IPS-18a (cell line): Measurements from ENCODE around the gene NGLY1.

Experiments used
- H3K27ac ChIP-seq: one replicate; pipeline ENCODE4 v1.5.1; 2013; ENCODE audit warnings: low read length
- H3K27me3 ChIP-seq: one replicate; pipeline ENCODE4 v1.6.1; 2013; ENCODE audit warnings: mild to moderate bottlenecking, low read length; ENCODE audit not compliant: control insufficient read depth, insufficient read depth
- H3K36me3 ChIP-seq: one replicate; pipeline ENCODE4 v1.6.1; 2013; ENCODE audit warnings: low read depth, low read length; ENCODE audit not compliant: control insufficient read depth
- H3K4me1 ChIP-seq: one replicate; pipeline ENCODE4 v1.6.1; 2013; ENCODE audit warnings: low read depth, low read length; ENCODE audit not compliant: control insufficient read depth
- H3K4me3 ChIP-seq: one replicate; pipeline ENCODE4 v1.5.1; 2013; ENCODE audit warnings: low read length
- H3K9ac ChIP-seq: one replicate; pipeline ENCODE4 v1.6.1; 2013; ENCODE audit warnings: mild to moderate bottlenecking, low read length, moderate library complexity
- H3K9me3 ChIP-seq: one replicate; pipeline ENCODE4 v1.6.1; 2013; ENCODE audit warnings: low read depth, low read length; ENCODE audit not compliant: control insufficient read depth

NGLY1 gene

DNA sequence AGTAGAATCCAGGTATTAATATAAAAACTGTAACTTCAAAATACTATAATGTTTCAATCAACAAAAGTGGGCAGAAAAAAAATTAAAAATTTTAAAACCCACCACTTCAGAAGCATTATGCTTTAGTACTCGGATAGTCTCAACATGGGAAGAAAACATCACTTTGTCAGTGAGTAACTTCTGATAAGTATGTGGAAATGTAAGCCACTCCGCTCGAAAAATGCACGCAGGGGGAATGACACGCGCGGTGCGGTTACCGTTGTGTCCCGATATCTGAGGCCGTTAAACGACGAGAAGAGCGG, 656 bp downstream of the NGLY1 start:
- no peaks in the 10 kb centered on the region for H3K9me3 ChIP-seq
- peak overlapping the region; percentile 87 for H3K4me3 ChIP-seq
- H3K4me1 ChIP-seq: peaks cover 8% of the 10 kb centered on the region
- peak overlapping the region; percentile 72 for H3K9ac ChIP-seq
- peaks cover 8% of the 10 kb centered on the region for H3K36me3 ChIP-seq
- peaks cover 10% of the 10 kb centered on the region for H3K27me3 ChIP-seq
- no peak overlapping the region for H3K27ac ChIP-seq

DNA sequence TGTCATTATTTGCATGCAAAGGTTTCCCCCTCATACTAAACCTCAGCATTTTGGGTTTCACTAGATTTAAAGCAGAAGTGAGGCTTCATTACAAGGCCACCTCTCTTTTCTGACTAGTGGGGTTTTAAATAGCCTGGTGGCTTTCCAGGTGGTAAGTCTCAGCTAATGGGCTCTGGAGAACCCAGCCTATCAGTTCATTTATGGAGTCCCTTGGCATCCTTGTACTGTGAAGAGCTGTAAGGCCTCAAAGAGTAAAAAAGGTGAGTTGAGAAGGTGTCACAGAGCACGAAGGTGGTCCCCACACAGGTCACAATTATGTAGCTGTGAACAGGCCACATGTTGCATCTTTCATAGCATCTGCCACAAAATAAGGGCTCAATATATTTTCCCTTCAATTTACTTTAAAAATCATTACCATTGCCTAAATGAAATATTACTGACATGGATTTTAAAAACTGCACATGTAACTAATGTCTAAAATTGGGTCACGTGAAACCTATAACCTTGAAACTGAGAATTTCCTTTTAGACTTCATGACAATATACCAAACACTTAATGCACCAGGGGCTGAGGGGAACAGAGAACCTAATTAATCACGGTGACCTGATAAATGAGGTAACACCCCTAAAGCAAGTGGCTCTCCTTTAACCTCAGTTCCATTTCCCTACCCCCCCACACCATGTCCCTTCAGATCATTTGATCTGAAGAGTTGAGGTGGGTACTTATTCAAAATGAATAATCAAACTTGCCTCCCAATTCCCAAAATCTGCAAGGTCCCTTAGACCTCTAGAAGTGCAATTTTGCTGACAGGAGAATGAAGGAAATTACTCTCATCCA, 1.3 kb downstream of the NGLY1 start:
- no peak overlapping the region for H3K27ac ChIP-seq
- peak overlapping the region; percentile 87 for H3K4me3 ChIP-seq
- H3K36me3 ChIP-seq: peaks cover 12% of the 10 kb centered on the region
- no peaks in the 10 kb centered on the region for H3K9me3 ChIP-seq
- peaks cover 8% of the 10 kb centered on the region for H3K4me1 ChIP-seq
- H3K27me3 ChIP-seq: peaks cover 10% of the 10 kb centered on the region
- H3K9ac ChIP-seq: peak overlapping the region; percentile 72

DNA sequence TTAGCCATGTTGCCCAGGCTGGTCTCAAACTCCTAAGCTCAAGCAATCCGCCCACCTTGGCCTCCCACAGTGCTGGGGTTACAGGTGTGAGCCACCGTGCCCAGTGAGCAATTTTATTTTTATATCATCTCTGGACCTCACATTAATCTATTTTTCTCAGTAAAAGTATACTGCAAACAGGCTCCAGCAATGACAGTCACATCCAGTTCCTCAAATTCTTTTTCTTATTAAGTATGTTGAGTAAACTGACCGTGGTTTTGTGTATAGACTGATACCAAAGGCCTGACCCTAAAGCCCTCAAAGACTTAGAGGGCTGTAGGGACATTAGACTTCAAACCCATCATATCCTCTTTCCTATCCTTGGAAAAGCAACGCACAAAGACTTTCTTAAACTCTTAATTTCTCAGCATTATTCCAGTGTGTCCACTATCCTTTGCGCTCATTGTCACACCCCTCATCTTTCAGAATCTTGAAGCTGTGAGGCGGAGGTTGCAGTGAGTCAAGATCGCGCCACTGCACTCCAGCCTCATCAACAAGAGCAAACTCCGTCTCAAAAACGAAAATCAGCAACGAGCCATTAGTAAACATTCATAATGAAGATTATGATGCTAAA, 2.0 kb downstream of the NGLY1 start:
- Histone ChIP-seq H3K4me1 (peaks cover 8% of the 10 kb centered on the region), H3K27ac (no peak overlapping the region), H3K27me3 (peaks cover 10% of the 10 kb centered on the region), H3K36me3 (peaks cover 16% of the 10 kb centered on the region), H3K9me3 (no peaks in the 10 kb centered on the region), H3K4me3 (no peak overlapping the region), H3K9ac (no peak overlapping the region)

DNA sequence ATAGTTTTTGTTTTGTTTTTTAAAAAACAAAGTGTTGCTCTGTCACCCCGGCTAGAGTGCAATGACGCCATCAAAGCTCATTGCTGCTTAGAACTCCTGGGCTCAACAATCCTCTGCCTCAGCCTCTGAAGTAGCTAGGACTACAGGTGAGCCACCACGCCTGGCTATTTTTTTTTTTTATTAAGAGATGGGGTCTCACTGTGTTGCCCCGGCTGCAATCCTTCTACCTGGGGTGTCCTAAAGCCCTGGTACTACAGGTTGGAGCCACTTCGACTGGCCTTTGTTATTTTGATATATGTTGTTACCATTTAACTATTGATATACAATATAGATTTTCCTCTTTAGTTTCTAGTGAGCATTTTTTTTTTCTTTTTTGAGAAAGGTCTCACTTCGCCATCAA, 2.6 kb downstream of the NGLY1 start:
- Histone ChIP-seq H3K27ac (no peak overlapping the region), H3K36me3 (peaks cover 20% of the 10 kb centered on the region), H3K4me1 (peaks cover 8% of the 10 kb centered on the region), H3K4me3 (no peak overlapping the region), H3K27me3 (peaks cover 10% of the 10 kb centered on the region), H3K9me3 (no peaks in the 10 kb centered on the region), H3K9ac (no peak overlapping the region)

DNA sequence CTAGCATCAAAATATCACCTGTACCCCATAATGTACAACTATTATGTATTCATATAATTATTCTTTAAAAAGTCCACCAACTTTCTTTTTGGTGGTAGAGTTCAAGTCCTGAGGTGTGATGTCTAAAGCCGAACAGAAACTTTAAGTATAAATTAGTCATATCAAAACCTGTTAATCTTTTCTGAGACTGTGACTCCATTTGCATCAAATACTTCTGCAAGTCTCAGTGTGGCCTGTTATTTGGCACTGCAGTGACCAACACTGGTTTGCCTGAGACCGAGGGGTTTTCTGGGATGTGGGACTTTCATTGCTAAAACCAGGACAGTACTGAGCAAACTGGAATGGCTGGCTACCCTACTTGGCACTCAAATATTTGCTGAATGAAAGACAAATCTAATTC, 7.3 kb downstream of the NGLY1 start:
- Histone ChIP-seq H3K36me3 (peaks cover 24% of the 10 kb centered on the region), H3K27me3 (no peaks in the 10 kb centered on the region), H3K27ac (no peak overlapping the region), H3K9ac (no peak overlapping the region), H3K9me3 (no peaks in the 10 kb centered on the region), H3K4me1 (no peaks in the 10 kb centered on the region), H3K4me3 (no peak overlapping the region)

DNA sequence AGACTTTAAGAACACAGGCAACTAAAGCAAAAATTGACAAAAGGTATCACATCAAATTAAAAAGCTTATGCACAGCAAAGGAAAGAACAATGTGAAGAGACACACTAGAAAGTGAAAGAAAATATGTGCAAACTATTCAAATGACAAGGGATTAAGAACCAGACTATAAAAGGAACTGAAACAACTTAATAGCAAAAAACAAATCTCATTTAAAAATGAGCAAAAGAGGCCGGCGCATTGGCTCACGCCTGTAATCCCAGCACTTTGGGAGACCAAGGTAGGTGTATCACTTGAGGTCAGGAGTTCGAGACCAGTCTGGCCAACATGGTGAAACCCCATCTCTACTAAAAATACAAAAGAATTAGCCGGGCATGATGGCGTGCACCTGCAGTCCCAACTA, 14.4 kb downstream of the NGLY1 start:
- Histone ChIP-seq H3K27me3 (no peaks in the 10 kb centered on the region), H3K9me3 (no peaks in the 10 kb centered on the region), H3K4me3 (no peak overlapping the region), H3K4me1 (no peaks in the 10 kb centered on the region), H3K36me3 (peaks cover 3% of the 10 kb centered on the region), H3K9ac (no peak overlapping the region), H3K27ac (no peak overlapping the region)

GRCh38 chr3:25751725-25752124, 31.5 kb downstream of the NGLY1 start:
- H3K4me3 ChIP-seq: no peak overlapping the region
- no peak overlapping the region for H3K27ac ChIP-seq
- no peaks in the 10 kb centered on the region for H3K9me3 ChIP-seq
- H3K9ac ChIP-seq: no peak overlapping the region
- H3K36me3 ChIP-seq: peaks cover 18% of the 10 kb centered on the region
- H3K27me3 ChIP-seq: no peaks in the 10 kb centered on the region
- peaks cover 13% of the 10 kb centered on the region for H3K4me1 ChIP-seq

DNA sequence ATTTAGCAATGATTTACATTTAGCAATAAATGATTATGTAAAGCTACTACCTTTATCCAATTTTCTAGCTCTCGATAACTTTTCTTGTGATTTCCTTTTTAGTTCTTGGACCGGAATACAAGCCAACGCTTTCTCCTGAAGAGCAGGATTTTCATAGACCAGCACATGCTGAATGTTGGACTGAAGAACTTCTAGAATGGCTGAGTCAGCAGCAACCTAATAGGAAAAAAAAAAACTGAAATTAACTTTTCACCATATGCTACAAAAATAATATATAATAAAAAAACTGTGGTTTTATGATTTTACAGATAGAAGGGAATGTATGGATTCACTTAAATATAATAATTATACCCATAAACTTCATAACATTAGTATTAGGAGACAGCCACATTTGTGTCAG, 32.2 kb downstream of the NGLY1 start:
- Histone ChIP-seq H3K9ac (no peak overlapping the region), H3K4me3 (no peak overlapping the region), H3K4me1 (peaks cover 13% of the 10 kb centered on the region), H3K36me3 (peaks cover 18% of the 10 kb centered on the region), H3K9me3 (no peaks in the 10 kb centered on the region), H3K27ac (no peak overlapping the region), H3K27me3 (no peaks in the 10 kb centered on the region)

DNA sequence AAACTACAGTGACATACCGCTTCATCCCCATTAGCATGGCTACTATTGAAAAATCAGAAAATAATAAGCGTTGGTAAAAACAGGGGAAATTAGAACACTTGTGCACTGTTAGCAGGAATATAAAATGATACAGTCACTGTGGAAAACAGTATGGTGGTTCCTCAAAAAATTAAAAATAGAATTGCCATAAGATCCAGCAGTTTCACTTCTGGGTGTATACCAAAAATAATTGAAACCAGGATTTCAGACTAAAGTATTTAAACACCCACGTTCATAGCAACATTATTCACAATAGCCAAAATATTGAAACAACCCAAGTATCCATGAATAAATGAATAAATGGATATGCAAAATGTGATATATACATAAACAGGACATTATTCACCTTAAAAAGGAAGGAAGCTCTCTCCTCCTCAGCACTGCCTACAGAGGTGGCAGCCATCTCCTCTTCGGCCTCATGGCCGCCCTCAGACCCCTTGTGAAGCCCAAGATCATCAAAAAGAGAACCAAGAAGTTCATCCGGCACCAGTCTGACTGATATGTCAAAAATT, 34.1 kb downstream of the NGLY1 start:
- Histone ChIP-seq H3K27me3 (no peaks in the 10 kb centered on the region), H3K9ac (no peak overlapping the region), H3K4me1 (peaks cover 13% of the 10 kb centered on the region), H3K9me3 (no peaks in the 10 kb centered on the region), H3K4me3 (no peak overlapping the region), H3K36me3 (peaks cover 18% of the 10 kb centered on the region), H3K27ac (no peak overlapping the region)

- H3K9me3 ChIP-seq: no peaks in the 10 kb centered on the region
- H3K4me1 ChIP-seq: peaks cover 13% of the 10 kb centered on the region
- no peaks in the 10 kb centered on the region for H3K27me3 ChIP-seq
- H3K27ac ChIP-seq: no peak overlapping the region
- no peak overlapping the region for H3K4me3 ChIP-seq
- H3K9ac ChIP-seq: no peak overlapping the region
- peaks cover 18% of the 10 kb centered on the region for H3K36me3 ChIP-seq
Observed at GRCh38 chr3:25748189-25748588, 35.1 kb downstream of the NGLY1 start.

- H3K9ac ChIP-seq: no peak overlapping the region
- no peaks in the 10 kb centered on the region for H3K9me3 ChIP-seq
- H3K4me1 ChIP-seq: peaks cover 13% of the 10 kb centered on the region
- no peak overlapping the region for H3K27ac ChIP-seq
- H3K4me3 ChIP-seq: no peak overlapping the region
- H3K36me3 ChIP-seq: peaks cover 18% of the 10 kb centered on the region
- H3K27me3 ChIP-seq: no peaks in the 10 kb centered on the region
Observed at GRCh38 chr3:25747033-25747432, 36.2 kb downstream of the NGLY1 start.

- no peaks in the 10 kb centered on the region for H3K9me3 ChIP-seq
- H3K27ac ChIP-seq: no peak overlapping the region
- peaks cover 13% of the 10 kb centered on the region for H3K4me1 ChIP-seq
- H3K4me3 ChIP-seq: no peak overlapping the region
- no peak overlapping the region for H3K9ac ChIP-seq
- peaks cover 3% of the 10 kb centered on the region for H3K36me3 ChIP-seq
- no peaks in the 10 kb centered on the region for H3K27me3 ChIP-seq
Observed at GRCh38 chr3:25744470-25744869, 38.8 kb downstream of the NGLY1 start.
